LNCAP (cell line): ENCODE results near the gene CPPED1.

ENCODE experiments used
- TF ChIP-seq, protein P1 (sequence below): fragments of 450-650 bp; IDR thresholded peaks from 2 replicates; pipeline ENCODE4 v1.5.1; 2017; ENCODE audit warnings: mild to moderate bottlenecking

The CPPED1 gene, protein sequence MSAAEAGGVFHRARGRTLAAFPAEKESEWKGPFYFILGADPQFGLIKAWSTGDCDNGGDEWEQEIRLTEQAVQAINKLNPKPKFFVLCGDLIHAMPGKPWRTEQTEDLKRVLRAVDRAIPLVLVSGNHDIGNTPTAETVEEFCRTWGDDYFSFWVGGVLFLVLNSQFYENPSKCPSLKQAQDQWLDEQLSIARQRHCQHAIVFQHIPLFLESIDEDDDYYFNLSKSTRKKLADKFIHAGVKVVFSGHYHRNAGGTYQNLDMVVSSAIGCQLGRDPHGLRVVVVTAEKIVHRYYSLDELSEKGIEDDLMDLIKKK

DNA sequence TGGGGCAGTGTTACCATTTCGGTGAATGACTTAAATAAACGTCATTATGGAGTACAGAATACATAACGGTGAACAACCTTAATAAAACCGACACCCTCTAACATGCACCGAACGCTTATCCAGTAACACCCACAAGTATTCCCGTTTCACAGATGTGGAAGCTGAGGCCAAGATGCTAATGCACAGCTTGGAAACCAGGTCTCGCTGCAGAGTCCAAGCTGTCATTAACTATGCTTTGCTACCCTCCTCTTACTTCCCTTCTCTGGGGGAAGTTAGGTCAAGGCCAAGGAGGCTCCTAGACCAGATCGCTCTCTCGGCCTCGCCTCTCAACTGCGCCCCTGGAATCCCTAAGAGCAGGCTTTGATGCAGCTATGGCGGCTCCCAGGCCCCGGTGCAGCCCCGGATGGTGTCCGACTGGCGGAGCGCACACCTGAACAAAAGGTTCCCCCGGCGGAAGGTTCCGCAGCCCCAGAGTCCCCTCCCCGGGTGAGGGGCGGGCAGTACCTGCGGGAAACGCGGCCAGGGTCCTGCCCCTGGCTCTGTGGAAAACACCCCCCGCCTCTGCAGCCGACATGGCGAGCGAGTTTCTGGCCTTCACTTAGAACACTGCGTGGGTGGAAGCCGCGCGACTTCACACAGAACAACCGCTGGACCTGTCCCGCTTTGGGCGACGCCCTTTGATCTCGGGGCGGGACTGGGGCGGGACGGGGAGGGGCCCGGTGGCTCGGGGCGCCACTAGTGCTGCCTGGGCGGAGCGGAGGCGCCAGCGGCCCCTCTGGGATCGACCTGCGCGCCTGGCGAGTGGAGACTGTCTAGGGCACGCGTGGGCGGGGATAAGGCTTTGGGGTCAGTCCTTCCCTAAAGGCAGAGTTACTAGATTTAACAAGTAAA, at the start of gene CPPED1:
Gene CPPED1, minus strand, starts transcription at position 685 of the 891 bp plus-strand sequence. Its CDS starts 111 bp downstream, at position 574.
- TF ChIP-seq, protein P1, sequence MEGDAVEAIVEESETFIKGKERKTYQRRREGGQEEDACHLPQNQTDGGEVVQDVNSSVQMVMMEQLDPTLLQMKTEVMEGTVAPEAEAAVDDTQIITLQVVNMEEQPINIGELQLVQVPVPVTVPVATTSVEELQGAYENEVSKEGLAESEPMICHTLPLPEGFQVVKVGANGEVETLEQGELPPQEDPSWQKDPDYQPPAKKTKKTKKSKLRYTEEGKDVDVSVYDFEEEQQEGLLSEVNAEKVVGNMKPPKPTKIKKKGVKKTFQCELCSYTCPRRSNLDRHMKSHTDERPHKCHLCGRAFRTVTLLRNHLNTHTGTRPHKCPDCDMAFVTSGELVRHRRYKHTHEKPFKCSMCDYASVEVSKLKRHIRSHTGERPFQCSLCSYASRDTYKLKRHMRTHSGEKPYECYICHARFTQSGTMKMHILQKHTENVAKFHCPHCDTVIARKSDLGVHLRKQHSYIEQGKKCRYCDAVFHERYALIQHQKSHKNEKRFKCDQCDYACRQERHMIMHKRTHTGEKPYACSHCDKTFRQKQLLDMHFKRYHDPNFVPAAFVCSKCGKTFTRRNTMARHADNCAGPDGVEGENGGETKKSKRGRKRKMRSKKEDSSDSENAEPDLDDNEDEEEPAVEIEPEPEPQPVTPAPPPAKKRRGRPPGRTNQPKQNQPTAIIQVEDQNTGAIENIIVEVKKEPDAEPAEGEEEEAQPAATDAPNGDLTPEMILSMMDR, result no peak

DNA sequence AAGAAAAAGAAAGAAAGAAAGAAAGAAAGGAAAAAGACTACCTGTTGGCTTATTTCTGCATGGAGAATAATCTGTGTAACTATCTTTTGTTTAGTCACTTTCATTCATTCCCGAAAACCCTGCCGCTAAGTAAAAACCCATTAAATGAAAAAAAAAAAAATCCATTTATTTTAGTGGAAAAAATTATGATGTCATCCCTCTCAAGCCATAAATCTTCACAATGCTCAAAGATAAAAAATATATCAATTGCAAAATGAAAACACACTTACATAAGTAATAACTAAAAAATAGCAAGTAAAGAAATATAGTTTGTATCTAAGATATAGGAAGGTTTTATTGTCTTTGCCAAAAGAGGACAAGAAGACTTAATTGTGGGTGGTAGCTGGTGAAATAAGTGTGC, 46.5 kb upstream of the CPPED1 start:
- TF ChIP-seq, protein P1, result no peak

DNA sequence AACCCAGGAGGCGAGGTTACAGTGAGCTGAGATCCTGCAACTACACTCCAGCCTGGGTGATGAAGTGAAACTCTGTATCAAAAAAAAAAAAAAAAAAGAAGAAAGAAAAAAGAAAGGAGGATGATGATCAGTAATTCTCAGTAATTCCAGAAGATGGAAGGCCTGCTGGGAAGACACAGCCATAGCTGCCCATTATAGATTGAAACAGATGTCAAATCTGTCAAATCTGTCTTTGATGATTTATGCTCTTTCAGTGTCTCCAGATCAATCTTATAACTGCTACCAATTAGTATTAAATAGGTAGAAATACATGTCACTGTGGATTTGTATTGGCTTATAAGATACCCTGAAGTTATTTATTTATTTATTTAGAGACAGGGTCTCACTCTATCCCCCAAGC, 42.9 kb upstream of the CPPED1 start:
- TF ChIP-seq, protein P1, result no peak

DNA sequence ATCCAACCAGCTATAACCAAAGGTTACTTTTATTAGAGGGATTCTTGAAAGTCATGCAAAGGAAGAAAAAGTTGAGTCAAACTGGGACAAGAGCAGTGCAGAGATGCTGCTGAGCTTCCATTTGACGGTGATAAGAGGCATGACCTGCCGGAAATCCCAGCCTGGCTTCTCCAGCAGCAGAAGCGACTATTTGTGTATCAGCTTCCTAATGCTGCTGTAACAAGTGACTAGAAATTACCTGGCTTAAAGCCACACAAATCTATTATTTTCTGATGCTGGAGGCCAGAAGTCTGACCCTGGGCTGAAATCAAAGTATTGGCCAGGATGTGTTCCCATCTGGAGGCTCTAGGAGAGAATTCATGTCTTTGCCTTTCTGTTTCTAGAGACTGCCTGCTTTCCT, 41.6 kb upstream of the CPPED1 start:
- TF ChIP-seq, protein P1, result no peak

DNA sequence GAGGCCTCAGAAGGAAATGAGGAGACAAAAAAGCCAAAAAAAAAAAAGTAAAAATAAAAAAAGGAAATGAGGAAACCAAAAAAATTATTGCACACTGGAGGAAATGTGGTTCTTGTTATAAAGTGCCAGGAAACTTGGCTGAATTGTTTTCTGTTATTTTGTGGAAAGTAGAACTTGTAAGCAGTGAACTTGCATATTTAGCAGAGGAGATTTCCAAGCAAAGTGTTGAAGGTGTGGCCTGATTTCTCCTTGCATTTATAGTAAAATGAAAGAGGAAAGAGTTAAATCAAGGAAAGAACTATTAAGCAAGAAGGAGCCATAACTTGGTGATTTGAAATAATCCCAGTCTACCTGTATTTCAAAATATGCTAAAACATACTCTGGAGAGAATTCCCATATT, 34.1 kb upstream of the CPPED1 start:
- TF ChIP-seq, protein P1, result no peak

DNA sequence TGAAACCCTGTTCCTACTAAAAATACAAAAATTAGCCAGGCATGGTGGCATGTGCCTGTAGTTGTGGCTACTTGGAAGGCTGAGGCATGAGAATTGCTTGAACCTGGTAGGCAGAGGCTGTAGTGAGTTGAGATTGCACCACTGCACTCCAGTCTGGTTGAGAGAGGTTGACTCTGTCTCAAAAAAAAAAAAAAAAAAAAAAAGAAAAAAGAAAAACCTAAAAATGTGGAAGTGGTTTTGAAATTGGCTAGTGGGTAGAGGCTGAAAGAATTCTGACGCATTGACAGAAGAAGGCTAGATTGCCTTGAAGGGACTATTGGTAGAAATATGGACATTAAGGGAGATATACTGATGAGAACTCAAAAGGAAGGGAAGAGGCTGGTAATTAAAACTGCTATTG, 33.6 kb upstream of the CPPED1 start:
- TF ChIP-seq, protein P1, result no peak

DNA sequence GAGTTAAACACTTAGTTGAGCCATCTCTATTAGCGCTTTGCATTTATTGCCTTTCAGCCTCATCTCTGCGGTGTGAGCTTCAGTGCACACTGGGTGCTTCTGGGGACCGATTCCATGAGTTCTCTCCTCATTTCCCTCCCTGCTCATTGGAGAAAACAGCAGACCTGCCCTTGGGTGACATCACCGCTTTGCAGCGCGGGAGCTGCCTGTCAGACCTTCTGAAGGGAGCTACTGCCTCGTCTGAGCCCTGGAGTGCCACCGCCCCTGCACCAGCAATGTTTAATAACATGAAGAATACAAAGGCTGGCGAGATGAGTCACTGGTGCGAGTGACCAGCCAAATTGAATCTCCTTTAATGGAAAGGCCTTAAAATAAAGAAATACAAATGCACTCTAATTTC, 30.2 kb upstream of the CPPED1 start:
- TF ChIP-seq, protein P1, result no peak
